Right lung (tissue), 5 donors: Measurements from ENCODE around the gene GOLPH3. TPM values are rescaled to one million over a fixed set of nuclear protein-coding genes. Genes with fewer than 3 reads are reported as not detected.
"Not testable (repeated sequence)": the region's sequence is repeated elsewhere in the genome, so short reads cannot be mapped to it uniquely, and the experiment has no call there.

Experiments used
- DNase-seq, 2 donors: peaks; one replicate each; pipeline ENCODE4 v3.0.0-alpha.2; 2013
- polyA plus RNA-seq, 5 donors: library from polyadenylated mRNA; unstranded; fragments of 120-200 nt; gene quantifications; one replicate each; pipeline versions ENCODE4 v1.2.1 to v1.2.3, GENCODE V29; 2013; ENCODE audit warnings: inconsistent platforms in 1 of 5, low replicate concordance in 1 of 5; ENCODE audit not compliant: insufficient read length in 5 of 5, insufficient read depth in 1 of 5

The GOLPH3 gene
- polyA plus RNA-seq, 5 donors = 80.7 to 91.9 (median 90.8) TPM

DNA sequence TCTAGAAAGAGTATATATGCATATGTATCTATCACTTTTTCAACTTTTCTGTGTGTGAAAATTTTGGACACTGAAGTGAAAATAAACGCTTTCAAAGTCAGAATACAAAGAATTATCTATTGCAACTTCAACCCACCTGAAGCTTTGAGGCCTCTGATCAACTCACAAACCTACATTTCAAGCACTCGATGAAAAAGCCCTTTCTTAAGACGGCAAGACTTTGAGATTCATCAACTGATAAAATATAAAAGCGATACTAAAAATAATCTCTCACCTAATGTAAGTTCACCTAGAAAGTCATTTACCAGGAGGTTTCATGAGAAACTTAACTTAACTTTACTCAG lies 1.2 kb downstream of the GOLPH3 start:
- DNase-seq = no peak

DNA sequence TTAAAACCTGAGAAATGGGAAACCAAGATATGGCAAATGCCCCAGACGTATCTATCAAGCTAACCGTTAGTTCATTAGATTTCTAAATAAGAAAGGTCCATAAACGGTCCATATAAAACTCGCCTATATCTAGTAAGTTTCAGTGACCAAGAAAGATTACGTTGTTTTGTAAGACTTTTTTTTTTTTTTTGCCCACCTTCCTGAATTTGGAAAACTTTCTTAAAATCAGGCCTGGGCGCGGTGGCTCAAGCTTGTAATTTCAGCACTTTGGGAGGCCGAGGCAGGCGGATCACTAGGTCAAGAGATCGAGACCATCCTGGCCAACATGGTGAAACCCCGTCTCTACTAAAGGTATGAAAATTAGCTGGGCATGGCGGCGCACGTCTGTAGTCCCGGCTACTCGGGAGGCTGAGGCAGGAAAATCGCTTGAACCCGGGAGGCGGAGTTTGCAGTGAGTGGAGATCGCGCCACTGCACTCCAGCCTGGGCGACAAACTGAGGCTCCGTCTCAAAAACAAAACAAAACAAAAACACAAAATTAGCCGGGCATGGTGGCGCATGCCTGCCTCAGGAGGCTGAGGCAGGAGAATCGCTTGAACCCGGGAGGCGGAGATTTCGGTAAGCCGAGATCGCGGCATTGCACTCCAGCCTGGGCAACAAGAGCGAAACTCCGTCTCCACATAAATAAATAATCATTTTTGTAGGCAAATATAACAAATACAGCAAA lies 1.8 kb downstream of the GOLPH3 start:
- not testable (repeated sequence) for DNase-seq

DNA sequence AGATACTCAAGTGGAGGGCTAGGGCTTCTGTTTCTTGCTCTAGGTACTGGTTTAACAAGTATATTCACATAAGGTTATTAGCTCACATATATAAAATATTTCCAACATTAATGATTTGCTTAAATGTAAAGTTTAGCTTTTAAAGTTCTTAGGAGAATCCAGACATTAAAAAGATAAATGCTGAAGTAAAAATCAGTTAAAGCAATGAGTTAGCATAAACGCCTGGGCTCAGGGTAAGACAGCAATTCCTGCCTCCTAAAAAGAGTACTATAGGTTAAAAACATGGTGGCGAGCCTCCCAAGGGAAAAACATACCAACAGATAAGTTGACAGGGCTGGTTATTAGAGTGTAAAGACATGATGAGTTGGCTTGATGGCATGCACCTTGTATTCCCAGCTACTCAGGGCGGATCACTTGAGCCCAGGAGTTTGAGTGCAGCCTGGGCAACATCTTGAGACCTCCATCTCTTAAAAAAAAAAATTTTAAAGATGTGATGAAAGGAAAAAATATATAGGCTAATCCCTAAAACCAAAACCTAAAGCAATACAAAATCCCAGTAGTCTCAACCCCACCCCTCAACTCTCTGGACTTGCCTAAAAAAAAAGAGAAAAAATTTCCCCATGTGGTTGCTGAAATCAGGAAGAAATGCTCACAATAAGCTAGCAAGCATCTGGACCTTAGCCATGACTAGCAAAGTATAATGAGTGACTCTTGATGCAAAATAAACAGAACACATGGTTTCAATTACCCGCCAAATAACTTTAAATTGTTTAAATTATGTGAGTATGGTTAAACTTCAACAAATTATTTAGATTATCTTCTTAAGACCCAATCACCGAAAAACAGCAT lies 3.6 kb downstream of the GOLPH3 start:
- peak; percentile 63 to 69 for DNase-seq

- DNase-seq = no peak
Observed at GRCh38 chr5:32168460-32169033, 5.6 kb downstream of the GOLPH3 start.

DNA sequence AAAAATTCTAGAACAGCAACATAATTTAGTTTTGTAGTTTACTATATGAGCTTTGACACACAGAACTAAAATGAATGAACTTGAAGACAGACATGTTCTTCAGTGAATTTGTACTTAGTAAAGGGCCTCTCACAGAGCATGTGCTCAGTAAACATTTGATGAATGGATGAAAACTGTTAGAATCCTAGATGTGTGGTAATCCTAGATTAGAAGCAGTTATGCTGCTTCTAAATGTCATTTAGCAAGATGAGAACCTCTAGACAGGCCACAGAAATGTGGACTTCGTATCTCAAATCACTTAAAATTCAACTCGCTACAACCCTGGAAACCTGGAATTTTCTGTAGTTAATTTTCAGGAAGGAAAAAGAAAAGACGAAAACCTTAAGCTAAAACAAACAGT lies 8.5 kb downstream of the GOLPH3 start:
- no peak for DNase-seq

DNA sequence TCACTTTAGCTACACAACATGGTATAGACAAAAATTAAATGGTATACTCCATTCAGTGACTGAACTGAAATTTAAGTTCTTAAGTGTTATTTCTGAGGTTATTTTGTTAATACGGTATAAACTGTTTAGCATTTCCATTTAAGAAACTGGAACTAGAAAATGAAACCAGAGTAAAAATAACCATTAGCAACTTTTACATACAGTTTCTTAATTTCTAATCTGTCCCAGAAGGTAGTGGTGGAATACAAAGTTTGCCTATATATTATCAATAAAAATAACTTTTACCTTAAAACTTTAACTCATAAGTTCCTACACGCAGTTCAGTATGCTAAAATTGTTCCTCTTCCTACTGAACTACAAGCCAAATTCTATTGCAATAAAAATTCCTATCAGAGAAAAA lies 10.3 kb downstream of the GOLPH3 start:
- no peak for DNase-seq

DNA sequence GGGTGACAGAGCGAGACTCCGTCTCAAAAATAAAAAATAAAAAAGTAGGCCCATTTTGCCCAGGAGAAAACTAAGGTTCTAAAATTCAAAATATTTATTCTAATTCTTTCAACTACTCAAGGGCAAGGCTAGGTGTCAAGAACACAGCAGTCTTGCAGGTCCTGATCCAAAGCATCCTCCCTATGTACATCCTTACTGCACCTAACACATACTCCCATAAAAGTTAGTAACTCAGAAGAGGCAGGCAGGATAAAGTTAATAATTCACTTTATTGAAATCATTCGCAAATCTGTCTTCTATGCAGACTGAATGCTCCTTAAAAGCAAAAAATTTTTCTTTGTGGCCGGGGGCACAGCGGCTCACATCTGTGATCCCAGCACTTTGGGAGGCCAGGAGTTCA lies 11.1 kb downstream of the GOLPH3 start:
- no peak for DNase-seq

DNA sequence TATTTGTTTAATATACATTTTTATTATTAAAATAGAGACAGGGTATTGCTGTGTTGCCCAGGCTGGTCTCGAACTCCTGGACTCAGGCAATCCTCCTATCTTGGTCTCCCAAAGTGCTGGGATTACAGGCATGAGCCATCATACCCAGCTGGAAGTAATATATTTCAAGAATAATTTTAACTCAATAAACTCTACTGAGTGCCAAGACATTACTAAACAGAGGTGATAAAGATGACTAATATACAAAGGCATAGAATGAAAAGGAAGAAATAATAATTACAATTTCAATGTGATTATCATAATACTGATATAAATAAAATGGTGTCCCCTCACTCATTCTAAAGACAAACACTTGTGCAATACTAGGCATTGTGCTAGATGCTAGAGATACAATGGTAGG lies 13.9 kb downstream of the GOLPH3 start:
- DNase-seq = no peak

DNA sequence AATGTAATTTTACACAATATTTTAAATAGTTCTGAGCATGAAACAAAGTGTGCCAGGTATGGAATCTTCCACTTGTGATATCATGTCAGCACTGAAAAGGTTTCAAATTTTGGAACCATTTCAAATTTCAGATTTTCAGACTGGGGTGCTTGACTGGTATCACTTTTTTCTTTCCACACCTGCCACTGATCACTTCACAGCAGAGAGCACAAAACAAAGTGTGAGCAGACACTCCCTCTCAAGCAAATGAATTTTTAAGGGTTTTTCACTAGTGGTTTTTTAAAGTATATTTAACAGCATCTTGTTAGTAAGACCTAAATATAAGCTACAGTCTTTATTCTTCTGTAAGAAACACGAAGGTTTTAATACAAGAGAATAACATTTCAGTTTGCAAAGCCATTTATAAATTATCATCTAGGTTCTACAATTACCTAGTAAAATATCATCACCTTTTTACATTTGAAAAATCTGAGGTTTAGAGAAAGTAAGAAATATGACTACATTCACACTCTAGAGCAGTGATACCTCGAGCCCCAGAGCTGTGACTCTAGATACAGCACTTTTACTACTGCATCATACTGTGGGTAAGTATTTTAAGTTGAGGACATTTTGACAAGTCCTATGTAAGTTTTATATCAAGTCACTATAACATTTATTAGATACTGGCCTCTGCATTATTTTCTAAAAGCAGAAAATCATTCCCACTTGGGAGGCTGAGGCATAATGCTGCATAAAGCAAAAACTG lies 14.6 kb downstream of the GOLPH3 start:
- DNase-seq = no peak

- DNase-seq = no peak
Observed at GRCh38 chr5:32158679-32158975, 15.5 kb downstream of the GOLPH3 start.

GRCh38 chr5:32157078-32157477 lies 17.0 kb downstream of the GOLPH3 start:
- DNase-seq = no peak

DNA sequence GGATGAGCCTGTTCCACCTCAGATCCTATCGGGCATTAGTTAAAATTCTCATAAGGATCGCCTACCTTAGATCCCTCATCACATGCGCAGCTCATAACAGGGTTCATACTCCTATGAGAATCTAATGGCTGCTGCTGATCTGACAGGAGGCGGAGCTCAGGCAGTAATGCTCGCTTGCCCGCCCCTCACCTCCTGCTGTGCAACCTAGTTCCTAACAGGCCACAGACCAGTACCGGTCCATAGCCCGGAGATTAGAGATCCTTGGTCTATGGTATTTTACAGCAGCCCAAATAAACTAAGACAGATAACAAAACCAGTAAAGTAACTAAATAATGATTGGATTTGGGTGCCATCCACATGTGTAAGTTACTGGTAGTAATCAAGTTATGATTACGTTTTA lies 17.5 kb downstream of the GOLPH3 start:
- DNase-seq = no peak

DNA sequence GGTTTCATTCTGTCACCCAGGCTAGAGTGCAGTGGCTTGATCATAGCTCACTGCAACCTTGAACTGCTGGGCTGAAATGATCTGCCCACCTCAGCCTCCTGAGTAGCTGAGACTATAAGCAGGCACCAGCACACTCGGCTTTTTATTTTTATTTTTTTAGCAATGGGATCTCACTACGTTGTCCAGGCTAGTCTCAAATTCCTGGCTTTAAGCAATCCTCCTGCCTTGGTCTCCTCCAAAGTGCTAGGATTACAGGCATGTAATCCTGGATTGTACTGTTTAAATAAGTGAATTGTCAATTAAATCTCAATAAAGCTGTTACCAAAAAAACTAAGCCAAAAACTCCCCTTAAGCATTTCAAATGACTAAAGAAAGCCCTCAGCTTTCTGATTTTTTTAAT lies 18.9 kb downstream of the GOLPH3 start:
- DNase-seq = no peak

DNA sequence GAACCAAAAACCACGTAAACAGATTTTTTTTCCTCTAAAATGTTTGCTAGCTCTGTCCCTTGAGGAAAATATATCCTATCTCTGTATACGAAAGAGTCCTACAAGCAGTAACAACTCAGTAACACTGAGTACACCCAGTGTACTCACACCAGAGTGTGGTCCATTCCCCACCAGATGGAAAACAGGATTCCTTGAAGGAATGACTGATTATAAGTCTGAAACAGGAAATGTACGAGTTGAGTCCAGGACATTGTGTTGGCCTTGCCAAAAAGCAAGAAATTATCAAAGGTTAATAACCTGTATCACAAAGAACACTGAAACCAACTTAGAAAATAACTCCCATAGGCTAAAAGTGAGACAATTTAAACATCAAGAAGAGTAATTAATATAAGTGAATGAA lies 20.4 kb downstream of the GOLPH3 start:
- DNase-seq = no peak

GRCh38 chr5:32151198-32151597 lies 22.9 kb downstream of the GOLPH3 start:
- no peak for DNase-seq

DNA sequence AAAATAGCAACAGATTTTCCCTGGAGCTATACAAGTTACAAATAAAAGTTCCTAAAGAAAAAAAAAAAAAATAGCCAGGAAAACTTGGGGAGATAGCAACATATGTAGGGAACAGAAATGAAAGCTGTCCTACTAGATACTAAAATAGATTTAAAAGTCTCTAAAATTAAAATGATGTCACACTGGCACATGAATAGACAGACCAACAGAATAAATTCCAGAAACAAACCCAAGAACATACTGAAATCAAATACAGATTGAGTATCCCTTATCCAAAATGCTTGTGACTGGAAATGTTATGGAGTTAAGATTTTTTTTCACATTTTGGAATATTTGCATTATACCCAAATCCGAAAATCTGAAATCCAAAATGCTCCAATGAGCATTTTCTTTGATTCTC lies 23.8 kb downstream of the GOLPH3 start:
- DNase-seq = no peak

DNA sequence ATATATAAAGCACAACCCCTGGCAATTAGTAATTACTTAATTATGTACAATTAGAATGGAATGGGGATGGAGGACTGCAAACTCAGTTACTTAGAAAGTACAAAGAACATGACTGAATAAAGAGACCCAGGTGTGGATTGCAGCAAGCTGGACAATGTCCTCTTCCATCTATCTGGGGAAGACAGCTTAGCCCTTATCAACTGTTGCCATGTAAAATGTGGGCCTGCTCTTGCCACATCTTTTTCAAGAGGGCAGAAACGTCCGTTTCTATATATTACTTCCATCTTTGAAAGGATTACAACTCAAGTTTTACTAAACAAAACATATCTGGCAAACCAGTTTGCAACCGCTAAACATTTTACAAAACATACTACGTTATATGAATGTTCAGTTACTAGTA lies 26.2 kb downstream of the GOLPH3 start:
- DNase-seq = no peak

DNA sequence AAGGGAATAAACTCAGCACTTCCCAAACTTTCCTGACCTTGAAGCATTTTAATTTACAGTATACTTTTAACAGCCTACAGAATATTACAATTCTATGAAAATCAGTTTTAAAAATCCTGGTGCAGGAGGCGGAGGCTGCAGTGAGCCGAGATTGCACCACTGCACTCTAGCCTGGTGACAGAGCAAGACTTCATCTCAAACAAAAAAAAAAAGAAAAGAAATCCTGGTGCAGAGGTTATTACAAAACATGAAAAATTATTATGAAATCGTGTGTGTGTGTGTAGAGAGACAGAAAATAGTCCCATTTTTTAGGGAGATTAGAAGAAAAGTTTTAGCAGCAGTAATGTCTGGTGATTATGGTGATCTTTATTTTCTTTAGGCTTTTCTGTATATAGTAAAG lies 26.9 kb downstream of the GOLPH3 start:
- no peak for DNase-seq

- DNase-seq = no peak
Observed at GRCh38 chr5:32145378-32145777, 28.7 kb downstream of the GOLPH3 start.

GRCh38 chr5:32144378-32145207 lies 29.5 kb downstream of the GOLPH3 start:
- DNase-seq = no peak

DNA sequence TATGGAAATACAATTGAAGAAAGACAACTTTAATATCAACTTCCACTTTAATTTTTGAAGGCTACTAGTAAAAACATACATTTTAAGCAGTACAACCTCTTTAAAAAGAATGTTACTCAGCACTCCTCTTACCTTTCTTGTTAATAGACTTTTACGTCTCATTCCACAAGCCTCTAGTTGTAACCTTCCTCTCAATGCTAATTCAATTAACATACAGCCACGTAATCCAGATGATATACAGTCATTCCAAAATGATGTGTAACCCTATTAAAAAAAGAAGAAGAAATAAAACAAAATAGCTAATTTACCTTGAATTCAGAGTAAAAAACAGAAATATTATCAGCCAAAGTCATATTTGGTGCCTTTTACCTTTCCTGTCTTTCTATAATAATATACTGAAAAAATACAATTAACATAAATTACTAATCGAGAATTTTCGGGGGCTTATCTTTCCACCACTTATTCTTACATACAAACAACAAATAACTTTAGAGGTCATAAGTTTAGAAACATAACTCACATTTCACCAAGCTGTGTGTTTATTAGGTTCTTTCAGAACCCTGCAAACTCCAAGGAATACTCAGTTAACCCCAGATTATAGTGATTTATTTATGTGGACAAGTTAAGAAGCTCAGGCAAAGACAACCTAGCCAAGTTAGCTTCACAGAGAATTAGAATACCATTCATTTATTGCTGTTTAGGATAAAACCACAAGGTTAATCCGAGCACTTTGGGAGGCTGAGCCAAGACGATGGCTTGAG lies 30.3 kb downstream of the GOLPH3 start:
- DNase-seq = no peak
